ENCODE results near the gene TNNT2.

TNNT2 gene

DNA sequence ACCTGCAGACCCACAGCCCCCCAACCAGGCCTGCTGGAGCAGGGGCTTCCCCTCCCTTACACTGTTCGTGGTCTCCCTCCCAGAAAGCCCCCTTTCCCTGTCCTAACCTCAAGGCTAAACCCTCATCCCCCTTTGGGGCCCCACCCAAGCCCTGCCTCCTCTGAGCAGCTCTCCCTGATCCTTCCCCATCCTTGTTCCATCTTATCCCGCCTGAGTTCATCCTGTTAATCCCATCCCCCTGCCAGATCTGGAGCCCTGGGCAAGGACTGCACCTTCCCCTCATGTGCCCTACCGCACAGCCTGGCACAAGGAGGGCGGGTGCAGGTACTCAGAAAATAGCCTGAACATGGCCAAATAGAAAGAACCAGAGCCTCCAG is 6.9 kb upstream of the TNNT2 start:
- TF ChIP-seq, protein P1, sequence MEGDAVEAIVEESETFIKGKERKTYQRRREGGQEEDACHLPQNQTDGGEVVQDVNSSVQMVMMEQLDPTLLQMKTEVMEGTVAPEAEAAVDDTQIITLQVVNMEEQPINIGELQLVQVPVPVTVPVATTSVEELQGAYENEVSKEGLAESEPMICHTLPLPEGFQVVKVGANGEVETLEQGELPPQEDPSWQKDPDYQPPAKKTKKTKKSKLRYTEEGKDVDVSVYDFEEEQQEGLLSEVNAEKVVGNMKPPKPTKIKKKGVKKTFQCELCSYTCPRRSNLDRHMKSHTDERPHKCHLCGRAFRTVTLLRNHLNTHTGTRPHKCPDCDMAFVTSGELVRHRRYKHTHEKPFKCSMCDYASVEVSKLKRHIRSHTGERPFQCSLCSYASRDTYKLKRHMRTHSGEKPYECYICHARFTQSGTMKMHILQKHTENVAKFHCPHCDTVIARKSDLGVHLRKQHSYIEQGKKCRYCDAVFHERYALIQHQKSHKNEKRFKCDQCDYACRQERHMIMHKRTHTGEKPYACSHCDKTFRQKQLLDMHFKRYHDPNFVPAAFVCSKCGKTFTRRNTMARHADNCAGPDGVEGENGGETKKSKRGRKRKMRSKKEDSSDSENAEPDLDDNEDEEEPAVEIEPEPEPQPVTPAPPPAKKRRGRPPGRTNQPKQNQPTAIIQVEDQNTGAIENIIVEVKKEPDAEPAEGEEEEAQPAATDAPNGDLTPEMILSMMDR (IDR thresholded peaks at IDR 0.05; ENCODE audit: low read depth, low read length, missing control alignments): no peak
- DNase-seq (ENCODE audit: extremely low read depth, low read depth): no peak
- no peak overlapping the region for H3K4me3 ChIP-seq (replicated peaks; ENCODE audit: low read depth, low read length)

DNA sequence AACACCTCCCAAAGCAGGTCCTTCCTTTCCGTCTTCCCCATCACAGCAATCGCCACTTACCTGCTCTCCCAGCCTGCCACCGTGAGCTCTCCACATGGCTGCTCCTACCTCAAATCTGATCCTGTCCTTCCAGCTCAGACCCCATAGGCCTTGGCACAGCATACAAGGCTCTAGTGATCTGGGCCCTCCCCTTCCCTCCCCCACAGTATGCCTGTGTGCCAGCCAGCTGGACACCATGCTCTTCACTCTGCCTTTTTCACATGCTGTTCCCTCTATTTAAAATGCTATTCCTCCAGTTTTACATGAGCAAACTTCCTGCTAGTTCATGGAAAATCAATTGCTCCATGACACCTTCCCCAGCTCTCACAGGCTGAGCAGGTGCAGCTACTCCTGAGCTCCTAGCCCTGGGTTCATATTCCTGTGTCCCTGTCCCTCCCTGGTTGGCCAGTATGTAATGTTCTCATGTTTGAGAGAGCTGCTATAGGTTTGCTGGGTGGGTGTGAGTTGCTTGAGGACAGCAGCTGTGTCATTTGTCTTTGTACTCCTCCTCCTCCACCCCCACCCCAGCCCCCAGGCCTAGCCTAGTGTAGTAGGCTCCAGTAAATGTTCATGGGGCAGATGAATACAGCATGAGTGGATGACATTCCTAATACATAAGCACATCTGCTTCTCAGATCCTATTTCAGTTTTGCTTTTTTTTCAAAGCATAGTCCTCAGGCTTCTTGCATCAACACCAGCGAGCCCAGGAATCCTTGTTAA is 6.3 kb upstream of the TNNT2 start:
- TF ChIP-seq, protein P1 (IDR thresholded peaks at IDR 0.05; ENCODE audit: low read depth, low read length, missing control alignments): no peak
- DNase-seq (ENCODE audit: extremely low read depth, low read depth): peak; percentile 81
- no peak overlapping the region for H3K4me3 ChIP-seq (replicated peaks; ENCODE audit: low read depth, low read length)

DNA sequence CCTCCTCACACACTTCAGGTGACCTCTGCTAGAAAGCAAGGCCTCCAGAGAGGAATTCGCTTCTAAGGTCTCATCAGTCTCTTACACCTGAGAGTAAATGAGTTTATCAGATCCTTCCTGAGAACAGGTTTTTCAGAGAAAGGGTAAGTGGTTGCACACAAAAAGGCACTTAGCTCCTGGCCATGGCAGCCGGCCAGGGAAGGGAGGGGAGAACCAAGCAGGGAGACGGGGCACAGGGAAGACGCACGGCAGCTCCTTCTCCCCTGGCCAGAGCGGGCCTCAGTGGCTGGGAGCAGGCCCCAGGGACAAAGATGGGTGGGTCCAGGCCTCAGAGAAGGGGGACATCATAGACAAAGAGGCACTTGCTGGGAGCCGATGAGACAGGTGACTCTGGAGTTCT is 3.6 kb upstream of the TNNT2 start:
- no peak for DNase-seq (ENCODE audit: extremely low read depth, low read depth)
- H3K4me3 ChIP-seq (replicated peaks; ENCODE audit: low read depth, low read length): no peak overlapping the region
- TF ChIP-seq, protein P1 (IDR thresholded peaks at IDR 0.05; ENCODE audit: low read depth, low read length, missing control alignments): no peak

DNA sequence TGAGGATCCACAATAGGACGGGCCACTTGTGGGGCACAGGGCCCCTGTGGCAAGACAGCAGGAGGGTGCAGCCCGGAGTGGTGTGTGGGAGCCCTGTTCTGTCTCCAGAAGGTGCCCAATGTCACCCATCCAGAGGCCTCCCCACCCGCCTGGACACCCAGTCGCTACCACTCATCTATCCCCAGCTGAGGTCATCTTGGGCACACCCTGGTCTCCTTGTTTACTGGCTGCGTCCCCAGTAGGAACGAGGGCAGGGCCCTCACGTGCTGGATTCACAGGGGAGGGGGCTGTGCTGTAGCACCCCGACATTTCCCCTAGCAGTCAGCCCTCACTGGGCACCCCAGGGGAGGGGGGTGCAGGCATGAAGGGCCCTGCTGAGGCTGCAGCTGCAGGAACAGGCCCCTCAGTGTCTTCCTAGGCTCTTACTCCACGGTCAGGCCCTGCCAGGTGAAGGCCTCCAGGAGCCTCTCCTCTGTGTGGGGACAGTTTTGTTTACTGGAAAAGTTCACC is 2.3 kb upstream of the TNNT2 start:
- no peak overlapping the region for H3K4me3 ChIP-seq (replicated peaks; ENCODE audit: low read depth, low read length)
- TF ChIP-seq, protein P1 (IDR thresholded peaks at IDR 0.05; ENCODE audit: low read depth, low read length, missing control alignments): no peak
- no peak for DNase-seq (ENCODE audit: extremely low read depth, low read depth)

DNA sequence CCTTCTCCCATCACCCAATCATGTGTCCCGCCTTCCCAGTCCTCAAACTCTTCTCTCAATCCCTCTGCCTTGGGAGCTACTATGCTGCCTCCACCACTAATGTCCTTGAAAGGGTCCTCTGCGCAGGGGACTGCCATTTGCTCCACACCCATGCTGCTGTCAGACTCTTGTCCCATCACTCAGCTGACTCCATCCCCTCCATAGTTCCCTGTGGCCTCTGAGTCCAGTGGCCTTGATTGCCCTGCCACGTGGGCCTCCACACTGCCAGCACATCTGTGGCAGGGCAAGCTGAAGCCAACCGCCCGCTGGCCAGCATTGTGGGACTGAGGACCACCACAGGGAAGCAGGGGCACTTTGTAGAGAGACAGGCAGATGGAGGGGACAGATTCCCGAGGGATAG is 1.3 kb upstream of the TNNT2 start:
- no peak for DNase-seq (ENCODE audit: extremely low read depth, low read depth)
- no peak overlapping the region for H3K4me3 ChIP-seq (replicated peaks; ENCODE audit: low read depth, low read length)
- TF ChIP-seq, protein P1 (IDR thresholded peaks at IDR 0.05; ENCODE audit: low read depth, low read length, missing control alignments): no peak

DNA sequence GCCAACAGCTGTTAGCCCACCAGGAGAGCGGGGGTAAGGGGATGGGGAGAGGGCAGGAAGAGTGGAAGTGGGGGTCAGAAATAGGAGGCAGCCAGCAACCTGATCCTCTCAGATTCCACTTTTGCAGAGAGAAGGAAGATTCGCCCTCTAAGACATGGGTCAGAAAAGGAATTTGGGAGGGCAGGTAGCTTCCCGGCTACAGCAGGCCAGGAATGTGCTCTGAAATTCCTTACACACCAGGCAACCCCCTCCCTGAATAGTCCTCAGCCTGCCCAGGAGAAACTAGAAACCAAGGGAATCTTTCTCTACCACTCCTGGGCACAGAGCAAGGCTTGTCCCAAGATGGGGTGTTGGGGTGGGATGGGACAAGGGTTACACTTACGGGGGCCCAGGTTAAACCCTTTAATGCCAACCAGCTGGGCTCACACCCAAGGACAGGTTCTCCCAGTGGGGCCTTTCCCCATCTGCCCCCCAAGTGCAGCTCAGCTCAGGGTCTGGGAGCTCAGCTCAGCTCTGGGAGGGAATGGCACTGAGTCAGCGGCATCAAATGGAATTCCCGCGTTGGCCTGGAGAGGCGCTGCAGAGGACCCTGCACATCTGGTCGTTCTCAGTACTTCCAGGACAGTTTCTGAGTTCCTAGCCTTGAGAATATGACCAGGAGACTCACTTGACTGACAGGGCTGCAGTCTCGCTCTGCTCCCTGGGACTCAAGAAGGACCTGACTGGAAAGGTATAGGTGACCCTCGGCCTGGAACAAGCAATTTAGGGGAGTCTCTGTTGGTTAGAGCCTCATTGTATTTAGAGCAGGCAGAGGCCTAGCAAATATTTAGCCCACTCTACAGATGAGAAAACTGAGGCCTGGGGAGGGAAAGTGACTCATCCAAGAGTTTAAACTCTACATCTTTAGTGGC is 761 bp downstream of the TNNT2 start:
- TF ChIP-seq, protein P1 (IDR thresholded peaks at IDR 0.05; ENCODE audit: low read depth, low read length, missing control alignments): peak; percentile 67
- peak; percentile 30 for DNase-seq (ENCODE audit: extremely low read depth, low read depth)
- no peak overlapping the region for H3K4me3 ChIP-seq (replicated peaks; ENCODE audit: low read depth, low read length)

All from HFF-Myc (cell line).